Activated CD4-positive, CD25-positive, alpha-beta regulatory T cell (primary cell): ENCODE results near the gene MIF.
A peak's percentile ranks its signal among the peaks of the same experiment; 100 is the strongest.
"Not testable (repeated sequence)": the region's sequence is repeated elsewhere in the genome, so short reads cannot be mapped to it uniquely, and the experiment has no call there.

Source experiments
- DNase-seq, 4 experiments: peaks; one replicate each; lab custom pipeline; 2025; lab: John Stamatoyannopoulos, UW

The MIF gene

DNA sequence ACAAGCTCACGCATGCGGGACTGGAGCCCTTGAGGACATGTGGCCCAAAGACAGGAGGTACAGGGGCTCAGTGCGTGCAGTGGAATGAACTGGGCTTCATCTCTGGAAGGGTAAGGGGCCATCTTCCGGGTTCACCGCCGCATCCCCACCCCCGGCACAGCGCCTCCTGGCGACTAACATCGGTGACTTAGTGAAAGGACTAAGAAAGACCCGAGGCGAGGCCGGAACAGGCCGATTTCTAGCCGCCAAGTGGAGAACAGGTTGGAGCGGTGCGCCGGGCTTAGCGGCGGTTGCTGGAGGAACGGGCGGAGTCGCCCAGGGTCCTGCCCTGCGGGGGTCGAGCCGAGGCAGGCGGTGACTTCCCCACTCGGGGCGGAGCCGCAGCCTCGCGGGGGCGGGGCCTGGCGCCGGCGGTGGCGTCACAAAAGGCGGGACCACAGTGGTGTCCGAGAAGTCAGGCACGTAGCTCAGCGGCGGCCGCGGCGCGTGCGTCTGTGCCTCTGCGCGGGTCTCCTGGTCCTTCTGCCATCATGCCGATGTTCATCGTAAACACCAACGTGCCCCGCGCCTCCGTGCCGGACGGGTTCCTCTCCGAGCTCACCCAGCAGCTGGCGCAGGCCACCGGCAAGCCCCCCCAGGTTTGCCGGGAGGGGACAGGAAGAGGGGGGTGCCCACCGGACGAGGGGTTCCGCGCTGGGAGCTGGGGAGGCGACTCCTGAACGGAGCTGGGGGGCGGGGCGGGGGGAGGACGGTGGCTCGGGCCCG is at the start of gene MIF:
TSS of gene MIF (plus strand) at position 439 of the 765 bp plus-strand sequence. CDS start at position 531, 92 bp downstream.
- DNase-seq, result peak; percentile 91 to 95 (median 92)

DNA sequence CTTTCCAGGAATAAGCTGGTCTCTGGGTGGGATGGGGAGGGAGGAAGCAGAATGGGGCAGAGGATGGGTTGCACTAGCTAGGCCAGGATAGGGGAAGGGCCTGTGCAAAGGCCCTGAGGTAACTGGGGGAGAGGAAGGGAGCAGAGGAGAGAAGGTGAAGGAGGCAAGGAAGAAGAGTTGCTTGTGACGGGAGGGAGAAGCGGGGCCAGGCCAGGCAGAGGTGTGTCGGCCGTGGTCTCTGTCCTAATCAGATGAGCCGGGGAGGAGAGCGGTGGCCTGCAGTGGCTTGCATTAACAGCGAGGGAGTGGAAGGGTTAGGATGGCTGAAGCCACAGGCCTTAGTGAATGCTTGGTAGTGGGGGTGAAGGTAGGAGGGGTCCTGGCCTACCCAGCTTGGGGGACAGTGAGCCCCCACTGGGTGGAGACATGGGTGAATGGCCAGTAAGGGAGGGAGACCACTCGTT is 49.4 kb upstream of the MIF start:
- no peak for DNase-seq

GRCh38 chr22:23845265-23846080 is 48.7 kb upstream of the MIF start:
- DNase-seq, result no peak

DNA sequence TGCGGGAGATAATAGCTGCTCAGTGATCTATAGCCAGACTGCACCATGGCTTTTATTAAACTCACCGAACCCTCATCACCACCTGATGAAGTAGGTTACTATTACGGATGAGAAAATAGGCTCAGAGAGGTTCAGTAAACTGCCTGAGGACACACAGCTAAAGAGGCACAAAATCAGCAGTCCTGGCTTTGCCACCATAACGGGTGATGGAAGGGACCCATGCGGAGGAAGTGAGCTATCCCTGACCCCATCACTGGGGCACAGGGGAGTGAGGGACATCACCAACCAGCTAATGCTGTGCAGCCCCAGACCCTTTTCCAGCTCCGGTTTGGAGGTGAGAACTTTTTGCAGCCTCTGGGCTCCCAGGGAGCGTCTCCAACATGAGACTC is 48.1 kb upstream of the MIF start:
- no peak for DNase-seq

- DNase-seq, result no peak
These were observed 46.8 kb upstream of the MIF start for GRCh38 chr22:23847310-23847920.

DNA sequence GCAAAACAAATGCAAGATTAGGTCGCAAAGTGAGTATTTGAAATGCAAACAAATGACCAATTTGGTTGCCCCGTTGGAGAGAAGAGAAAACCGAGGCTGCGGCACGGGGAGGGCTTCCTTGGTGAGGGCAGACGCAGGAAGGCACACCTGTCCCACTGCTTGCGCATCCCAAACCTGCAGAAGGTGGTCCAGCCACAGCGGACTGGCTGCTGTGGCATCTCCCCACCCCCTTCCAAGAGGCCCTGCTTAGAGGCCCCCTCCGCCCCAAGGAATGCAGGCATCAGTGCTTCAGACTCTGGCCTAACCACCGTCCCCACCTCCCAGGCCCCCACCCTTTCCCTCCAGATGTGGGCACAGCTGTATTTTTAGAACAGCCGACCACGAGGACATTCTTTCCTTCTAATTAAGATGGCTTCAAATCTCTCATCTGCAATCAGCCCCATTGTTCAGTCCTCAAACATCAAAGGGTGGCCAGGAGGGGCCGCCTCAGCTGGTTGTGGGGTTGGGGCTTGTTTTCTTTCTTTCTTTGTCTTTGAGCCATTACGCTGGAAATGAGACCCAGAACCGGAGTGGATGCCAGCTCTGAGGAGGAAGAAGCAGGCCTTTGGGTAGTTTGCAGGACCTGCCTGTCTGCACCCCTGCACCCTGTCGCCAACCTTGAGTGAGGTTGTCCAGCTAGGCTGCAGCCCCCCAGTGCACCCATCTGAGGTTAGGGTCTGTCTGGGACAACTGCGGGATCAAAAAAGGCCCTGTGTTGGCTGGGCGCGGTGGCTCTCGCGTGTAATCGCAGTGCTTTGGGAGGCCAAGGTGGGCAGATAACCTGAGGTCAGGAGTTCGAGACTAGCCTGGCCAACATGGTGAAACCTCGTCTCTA is 46.0 kb upstream of the MIF start:
- DNase-seq, result no peak

- peak; percentile 68 to 81 (median 76) for DNase-seq
These were observed 44.9 kb upstream of the MIF start for GRCh38 chr22:23849009-23850006.

DNA sequence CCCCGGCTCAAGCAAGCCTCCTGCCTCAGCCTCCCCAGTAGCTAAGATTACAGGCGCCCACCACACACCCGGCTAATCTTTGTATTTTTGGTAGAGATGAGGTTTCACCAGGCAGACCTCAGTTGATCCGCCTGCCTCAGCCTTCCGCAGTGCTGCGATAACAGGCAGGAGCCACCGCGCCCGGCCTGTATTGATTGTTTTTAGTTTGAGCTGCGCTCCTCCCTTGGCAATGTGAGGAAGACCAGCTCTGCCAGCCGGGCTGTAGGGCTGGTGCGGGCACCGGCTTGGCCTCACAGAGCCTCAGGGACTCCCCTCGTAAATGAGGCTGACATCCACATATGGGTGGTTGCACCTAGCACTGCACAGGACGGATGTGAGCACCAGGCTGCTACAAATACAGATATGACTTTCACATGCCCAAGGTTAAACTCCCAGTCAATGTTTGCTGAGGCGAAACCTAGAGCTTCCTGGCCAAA is 44.0 kb upstream of the MIF start:
- DNase-seq, result no peak

DNA sequence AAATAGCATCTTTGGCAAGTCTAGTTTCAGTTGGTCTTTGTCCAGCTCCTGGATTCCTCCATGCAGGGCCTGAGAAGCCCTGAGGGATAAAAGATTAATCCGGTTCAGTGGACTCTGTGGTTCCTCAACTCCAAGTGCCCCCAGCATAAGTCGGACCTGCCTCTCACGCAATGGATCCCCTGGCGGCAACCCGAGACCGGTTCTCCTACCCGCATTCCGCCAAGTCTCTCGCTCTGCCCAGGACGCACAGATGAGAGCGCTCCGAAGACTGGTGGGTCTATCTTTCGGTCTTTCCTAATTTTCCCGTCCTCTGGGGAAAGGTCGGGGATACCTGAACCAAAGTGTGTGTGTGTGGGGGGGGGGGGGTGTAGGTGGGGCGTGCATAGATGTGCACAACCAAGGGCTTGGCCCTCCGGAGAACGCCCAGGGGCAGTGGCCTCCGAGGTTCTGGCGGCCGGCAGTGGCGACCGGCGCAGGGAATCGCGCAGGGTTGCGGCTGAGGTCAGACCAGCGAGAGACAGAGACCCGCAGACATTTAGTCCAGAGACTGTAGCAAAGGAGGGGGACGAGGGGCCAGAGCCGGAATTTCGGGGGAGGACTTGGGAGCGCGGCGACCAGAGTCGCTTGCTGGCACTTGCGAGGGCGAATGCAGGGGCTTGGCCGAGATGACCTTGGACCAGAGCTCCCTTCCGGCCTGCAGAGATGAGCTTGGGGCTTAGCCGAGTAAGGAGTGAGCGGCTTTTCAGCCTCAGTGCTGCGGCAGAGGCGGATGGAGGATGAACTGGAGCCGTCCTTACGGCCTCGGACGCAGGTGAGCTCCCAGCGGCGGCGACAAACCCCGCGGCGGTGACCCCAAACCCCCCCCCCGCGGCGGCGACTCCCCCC is 37.2 kb upstream of the MIF start:
- no peak for DNase-seq

DNA sequence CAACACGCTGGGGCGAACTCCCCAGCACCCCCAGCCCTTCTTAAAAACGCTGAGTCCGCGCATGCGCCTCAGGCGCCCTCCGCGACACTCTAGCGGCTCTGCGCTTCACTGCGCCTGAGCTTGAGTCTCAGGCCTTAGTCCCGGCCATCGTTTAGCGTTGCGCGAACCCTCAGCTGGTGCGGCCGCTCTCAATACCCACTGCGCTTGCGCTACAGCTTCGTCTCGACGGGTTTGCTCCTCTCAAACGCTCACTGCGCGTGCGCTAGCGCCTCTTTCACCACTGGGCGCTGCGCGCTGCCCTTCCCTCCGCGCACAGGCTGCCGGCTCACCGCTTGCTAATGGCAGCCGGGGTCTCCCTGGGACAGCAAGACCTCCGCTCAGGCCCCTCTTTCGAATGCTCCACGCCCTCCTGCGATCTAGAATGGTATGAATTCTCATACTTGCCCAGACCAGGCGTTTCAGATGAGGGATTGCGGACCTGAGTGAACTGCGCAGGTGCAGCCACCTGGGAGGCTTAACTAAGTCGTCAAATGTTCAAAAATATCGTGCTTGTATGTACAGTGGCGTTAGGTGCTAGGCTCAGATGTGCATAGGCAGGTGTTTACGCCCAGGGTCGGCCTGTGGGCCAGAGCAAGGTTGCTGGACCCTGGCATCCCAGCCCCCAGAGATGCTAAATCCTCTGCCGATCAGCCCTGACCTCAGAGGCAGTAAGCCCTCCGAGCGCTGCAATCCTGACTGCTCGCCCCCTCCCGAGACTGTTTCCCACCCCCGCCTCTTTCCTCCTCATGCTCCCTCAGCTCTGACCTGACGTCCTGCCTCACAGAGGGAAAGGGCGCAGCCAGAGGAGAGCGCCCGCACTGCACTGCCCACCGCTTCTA is 36.3 kb upstream of the MIF start, which contains the start of gene SLC2A11:
TSS of gene SLC2A11 (plus strand) at position 270 of the 878 bp plus-strand sequence. CDS start at position 395, 125 bp downstream.
- peak; percentile 71 to 84 (median 83) for DNase-seq

DNA sequence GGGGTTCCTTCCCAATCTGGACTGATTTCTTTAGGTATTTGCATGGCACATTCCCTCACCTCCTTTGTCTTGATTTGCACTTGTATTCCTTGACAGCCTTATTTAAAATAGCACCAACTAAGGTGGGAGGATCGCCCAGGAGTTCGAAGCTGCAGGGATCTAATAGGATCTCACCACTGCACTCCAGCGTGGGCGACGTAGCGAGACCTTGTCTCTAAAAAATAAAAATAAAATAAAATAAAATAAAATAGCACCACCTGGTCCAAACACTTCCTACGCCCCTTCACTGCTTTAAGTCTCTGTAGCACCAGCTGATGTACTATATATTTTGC is 35.7 kb upstream of the MIF start:
- DNase-seq, result no peak

DNA sequence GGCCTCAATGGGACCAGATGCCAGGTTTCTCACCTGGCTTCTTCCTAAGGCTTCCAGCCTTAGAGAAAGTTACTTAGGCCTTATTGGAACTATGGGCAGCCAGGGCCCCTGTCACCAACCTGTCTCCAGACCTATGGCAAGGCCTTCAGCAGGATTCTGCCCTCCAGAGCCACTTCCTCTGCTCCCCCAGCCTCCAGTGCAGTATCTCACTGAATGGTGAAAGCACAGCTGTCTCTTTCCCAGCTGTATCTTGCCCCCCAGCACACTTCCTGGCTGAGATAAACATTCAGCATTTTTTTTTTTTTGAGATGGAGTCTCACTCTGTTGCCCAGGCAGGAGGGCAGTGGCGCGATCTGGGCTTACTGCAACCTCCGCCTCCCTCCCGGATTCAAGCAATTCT is 35.0 kb upstream of the MIF start:
- DNase-seq, result no peak

- not testable (repeated sequence) for DNase-seq
These were observed 34.0 kb upstream of the MIF start for GRCh38 chr22:23860187-23860586.

- no peak for DNase-seq
These were observed 32.1 kb upstream of the MIF start for GRCh38 chr22:23862103-23862502.

- DNase-seq, result not testable (repeated sequence)
These were observed 29.6 kb upstream of the MIF start for GRCh38 chr22:23864499-23865154.

- DNase-seq, result no peak
These were observed 25.6 kb upstream of the MIF start for GRCh38 chr22:23868580-23868979.

- no peak for DNase-seq
These were observed 19.3 kb upstream of the MIF start for GRCh38 chr22:23874871-23875270.

GRCh38 chr22:23875801-23876200 is 18.4 kb upstream of the MIF start:
- DNase-seq, result no peak
